HK-2 (cell line): ENCODE measurements around the gene SLC18B1.

Source experiments
- DNase-seq: peaks from one replicate; pipeline ENCODE4 v3.0.0-alpha.2; 2018; ENCODE audit not compliant: unreplicated experiment

SLC18B1 gene

DNA sequence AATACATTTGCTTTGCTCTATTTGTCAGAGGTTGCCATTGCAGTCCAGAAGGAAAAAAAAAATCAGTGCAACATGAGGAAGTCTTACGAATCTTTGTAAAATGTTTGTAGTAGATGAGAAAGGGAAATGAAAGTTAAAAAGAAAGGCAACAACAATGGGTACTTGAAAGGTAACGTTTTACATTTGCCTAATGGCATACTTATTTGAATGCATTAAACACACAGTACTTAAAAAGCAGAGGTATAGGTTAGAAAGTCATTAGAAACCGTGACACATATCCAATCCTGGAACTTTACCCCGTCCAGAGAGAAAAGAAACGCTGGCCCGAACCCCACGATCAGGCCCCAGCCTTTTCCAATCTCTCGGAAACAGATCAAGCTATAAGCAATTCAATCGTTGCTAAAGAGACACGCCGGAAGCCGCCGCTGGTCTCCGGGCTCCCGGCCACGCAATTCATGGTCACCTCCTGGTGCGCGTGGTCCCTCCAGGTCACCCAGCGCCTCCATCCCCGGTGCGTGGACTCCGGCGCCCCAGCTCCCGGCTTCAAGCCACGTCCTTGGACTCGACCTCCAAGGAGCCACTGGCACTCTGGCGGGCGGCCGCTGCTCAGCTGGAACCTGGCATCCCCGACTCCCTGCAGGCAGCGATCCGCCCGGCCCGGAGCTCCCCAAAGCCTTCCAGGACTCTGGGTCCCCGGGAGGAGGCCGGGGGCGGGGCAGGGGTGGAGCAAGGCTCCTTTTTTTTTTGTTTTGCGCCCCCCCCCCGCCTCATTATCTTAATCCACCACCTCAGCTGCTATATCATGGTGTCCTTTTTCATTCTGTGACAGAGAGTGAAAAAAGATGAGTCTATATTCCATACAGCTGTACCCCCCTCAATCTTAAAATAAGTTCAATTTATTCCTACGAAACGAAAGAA is at the start of gene SLC18B1:
Gene SLC18B1, minus strand, starts transcription at position 687 of the 918 bp plus-strand sequence. Its CDS starts 181 bp downstream, at position 506.
- DNase-seq, result peak; percentile 67

DNA sequence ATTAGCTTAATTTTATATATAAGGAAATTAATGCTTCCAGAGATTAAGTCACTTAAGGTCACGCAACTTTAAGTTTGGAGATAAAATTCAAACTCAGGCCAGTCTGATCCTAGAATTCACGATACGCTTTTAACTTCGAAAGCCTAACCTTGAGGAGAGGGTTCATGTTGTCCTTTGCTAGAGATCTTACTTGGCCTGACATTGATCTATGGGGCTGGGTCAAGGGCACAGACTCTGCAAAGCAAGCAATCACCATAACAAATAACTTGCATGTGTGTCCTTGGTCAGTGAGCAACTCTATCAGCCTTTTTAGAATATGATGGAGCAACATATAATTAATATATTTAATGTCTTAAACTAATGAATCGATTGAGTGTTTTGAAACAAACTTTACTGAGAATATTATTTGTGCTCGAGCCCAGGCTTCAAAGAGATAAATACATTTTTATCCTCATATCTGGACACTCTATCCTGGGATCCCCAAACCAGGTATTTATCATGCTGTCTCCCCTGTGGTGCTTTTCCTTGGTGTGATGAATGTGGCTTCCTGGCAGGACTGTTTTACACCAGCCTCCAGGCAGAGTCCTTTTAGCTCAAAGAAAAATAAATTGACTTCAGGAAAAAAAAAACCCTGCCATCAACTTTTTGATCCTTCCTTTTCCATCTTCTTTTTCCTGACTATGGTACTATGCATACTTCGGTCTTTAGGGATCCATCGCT is 45.0 kb upstream of the SLC18B1 start:
- no peak for DNase-seq

DNA sequence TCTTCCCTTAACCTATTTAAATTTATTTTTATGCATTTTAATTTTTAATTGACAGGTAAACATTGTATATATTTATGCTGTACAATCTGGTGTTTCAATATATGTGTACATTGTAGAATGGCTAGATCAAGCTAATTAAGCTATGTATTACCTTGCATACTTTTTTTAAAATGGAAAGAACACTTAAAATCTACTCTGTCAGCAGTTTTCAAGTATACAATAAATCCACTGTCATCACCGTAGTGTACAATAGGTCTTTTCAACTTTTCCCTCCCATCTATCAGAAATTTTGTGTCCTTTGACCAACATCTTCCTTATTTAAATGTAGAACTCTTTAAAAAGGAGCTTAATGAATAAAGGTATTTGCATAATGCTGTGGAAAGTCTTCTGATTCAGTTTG is 43.5 kb upstream of the SLC18B1 start:
- no peak for DNase-seq

DNA sequence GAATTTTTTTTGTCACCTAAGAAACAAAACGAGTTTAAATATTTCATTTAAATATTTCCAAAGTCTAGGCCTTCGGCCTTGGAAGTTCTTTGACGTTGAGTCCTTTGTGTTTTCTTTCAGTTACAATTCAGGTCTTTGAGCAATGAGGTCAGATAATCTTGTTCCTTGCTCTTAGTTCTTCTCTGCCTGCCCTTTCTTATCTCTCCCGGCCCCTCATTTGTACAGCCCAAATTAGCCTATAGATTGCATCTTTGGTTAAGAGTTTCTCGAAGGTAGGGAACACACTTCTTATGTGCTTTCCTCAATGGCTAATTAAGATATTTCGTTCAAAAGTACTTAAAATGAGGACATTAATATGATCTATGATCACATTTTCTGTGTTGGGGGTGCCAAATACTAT is 34.5 kb upstream of the SLC18B1 start:
- DNase-seq, result no peak

DNA sequence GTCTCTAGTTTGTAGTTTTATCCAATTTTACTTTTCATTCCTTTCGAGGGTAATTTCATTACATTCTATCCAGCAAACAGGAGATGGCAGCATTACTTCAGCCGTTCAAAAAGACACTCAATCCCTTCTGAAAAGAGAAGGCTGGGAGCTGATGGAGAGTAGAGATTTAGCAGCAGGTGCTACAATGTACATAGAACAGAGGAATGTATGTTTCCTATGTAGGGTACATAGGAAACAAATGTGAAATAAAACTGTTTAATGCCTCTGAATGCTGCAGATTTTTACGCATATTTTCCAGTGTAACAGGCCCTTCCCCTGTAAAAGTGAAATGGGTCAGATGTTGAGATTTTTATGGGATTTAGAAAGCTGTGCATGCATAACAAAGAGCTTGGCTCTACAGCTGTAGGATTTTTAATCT is 31.9 kb upstream of the SLC18B1 start:
- DNase-seq, result no peak

DNA sequence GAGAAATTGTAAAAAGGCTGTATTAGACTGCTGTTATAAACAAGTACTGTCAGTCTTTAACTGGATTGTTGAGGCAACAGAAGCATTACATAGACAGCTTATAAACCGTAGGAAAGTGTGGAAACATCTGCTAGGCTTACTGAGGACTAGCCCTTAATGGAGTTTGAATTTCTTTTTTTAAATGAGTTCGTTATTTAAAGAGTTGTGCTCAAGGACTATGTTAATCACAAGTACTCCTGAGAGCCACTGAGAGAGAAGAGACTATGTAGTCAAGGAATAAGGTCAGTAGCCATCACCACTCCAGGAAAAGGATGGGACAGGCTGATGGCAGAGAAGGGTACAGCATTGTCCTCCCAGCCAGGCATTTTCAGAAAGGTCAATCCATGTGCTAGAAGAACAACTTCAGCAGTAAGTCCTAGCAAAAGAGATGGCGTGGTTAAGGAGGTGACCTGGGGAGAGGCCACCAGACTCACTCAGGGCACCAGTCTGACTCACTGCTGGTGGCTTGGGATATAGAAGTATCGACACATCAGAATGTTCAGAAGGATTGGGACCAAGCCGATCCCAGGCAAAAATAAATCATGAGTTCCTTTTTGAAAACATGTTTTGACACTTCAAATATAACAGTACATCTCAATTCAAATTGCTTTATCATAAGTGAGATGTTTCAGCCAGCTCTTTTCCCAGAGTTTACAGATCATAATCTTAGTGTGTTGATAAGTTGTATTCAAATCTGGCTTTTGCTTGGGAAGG is 22.4 kb upstream of the SLC18B1 start:
- DNase-seq, result no peak

DNA sequence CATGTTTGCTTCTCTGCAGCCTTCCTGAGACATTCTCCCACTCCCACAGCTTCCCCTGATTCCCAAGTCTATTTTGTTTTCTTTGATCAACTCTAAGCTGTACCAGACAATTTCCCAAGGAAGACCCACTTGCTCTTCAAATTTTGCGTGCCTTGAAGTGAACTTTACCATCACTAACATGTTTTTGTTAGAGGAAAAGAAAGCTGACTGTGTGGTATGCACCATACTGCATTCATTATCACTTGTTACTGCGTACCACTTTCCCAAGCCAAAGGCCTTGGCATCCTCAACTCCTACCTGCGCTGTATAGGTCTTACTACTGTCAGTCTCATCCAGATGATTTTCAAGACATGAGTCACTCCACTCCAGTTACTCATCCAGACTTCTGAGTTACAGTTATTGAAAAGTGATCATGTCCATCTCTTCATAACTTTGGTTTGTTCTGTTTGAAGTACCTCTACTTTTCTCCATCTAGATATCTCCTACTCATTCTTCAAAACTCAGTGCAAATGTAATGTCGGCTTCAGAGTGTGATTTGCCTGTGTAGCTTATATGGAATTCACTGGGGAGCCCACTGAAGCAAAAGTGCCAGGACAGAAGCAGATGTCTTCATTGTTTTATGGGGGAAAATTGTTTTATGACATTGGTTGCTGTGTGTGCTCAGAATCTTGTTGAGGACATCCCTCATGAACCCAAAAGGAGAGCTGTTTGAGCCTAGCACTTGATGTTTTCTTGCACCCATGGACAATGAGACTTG is 21.1 kb upstream of the SLC18B1 start:
- peak; percentile 34 for DNase-seq

DNA sequence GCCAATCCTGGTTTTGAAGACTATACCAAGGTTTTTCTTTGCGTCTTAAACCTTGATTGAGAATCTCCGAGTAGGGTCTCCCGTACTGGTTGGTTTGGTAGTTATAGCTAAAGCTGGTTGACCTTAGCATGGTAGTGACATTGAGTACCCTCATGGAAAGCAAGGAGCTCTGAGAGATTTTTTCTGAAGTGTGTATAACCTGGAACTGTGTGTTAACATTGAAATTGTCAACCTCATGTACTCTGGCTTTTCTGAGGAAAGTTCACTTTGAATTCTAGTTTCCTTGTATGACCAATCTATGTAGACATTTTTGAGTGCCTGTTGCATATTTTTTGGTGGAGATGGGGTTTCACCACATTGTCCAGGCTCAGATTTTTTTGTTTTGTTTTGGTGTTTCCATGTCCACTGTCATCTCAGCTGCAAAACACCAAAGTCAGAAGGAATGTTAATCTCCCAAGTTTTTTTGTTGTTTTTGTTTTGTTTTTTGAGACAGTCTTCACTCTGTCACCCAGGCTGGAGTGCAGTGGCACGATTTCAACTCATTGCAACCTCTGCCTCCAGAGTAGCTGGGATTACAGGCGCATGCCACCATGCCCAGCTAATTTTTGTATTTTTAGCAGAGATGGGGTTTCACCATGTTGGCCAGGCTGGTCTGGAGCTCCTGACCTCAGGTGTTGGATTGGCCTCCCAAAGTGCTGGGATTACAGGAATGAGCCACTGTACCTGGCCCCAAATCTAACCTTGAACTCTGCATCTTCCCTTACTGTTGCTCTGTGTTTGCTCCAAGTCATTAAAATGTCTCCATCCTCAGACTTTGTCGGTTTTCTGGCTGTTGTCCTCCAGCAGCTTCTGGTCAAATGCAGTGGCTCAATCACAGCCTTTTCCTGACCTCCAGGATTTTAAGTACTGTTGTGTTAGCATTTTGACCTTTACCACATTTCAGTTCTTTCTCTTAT is 20.2 kb upstream of the SLC18B1 start:
- DNase-seq, result peak; percentile 27

DNA sequence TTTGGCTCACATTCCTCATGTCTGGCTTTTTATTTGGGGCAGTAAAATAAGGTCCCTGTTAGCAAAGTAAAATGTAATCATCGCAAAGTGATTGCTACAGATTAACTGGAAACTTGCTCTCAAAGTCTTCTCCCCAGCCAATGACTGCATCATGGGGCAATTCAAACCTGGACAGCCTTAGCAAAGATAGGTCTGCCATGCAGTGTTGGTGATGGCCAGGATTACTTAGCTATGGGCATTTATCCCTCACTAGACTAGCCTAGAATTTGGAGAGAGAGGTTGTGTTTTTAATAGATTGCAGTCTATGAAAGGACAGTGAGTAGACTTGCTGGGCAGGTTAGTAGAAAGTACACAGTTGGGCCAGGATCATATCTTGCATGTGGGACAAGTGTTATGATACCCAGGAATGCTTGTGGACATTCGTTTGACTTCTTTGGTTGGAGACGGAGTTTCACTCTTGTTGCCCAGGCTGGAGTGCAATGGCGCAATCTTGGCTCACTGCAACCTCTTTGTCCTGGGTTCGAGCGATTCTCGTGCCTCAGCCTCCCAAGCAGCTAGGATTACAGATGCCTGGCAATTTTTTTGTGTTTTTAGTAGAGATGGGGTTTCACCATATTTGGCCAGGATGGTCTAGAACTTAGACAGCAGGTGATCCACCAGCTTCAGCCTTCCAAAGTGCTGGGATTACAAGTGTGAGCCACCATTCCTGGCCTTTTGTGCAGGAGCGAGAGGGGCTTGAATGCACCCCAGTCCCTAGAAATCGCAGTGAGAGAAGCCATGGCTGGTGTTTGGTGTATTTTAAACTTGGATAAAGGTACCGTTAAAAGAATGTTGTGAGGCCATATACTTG is 19.3 kb upstream of the SLC18B1 start:
- DNase-seq, result no peak

DNA sequence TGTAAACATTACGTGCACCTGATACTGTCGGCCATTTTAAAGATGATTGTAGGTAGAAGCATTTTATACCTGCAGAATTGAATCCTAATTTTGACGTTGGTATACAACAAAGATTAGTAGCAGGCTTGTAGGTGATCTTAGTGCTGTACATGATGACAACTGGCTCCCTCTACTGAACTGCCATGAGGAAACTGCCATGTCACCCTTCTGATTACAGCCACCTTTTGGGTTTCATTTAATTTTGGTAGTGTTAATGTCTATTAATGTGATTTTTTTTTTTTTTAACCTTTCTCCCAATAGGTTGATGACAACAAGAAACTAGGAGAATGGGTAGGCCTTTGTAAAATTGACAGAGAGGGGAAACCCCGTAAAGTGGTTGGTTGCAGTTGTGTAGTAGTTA is 18.2 kb upstream of the SLC18B1 start:
- DNase-seq, result no peak

DNA sequence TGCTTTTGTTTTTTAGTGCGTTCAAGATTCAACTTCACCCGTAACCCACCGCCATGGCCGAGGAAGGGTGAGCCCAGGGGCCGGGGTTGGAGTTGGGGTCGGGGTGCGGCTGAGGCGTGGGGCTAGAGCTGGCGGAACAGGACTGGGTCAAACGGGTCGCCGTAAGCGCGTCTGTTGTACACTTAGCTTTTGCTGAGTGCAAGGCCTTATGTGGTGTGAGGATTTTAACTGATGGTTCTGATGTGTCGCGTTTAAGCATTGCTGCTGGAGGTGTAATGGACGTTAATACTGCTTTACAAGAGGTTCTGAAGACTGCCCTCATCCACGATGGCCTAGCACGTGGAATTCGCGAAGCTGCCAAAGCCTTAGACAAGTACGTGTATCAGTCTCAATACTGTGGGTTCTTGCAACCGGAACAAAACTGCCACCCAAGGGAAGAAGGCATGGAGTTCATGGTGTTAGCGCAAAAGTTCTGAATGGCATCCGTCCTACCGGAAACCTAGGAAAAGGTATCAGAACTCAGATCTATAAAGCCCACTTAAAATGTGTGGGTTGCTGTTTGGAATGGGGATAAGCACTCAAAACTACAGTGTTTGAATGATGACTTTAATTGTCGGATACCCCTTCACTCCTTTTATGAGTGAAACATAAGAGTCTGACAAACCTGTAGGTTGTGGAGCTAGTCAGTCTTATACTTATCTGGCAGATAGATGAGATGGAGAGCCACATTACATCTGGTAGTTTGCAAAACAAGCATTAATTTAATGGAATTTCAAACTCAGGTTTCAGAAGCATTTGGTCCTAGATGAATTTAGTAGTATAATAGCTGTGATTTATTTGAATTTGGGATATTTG is 16.5 kb upstream of the SLC18B1 start:
- DNase-seq, result peak; percentile 24

DNA sequence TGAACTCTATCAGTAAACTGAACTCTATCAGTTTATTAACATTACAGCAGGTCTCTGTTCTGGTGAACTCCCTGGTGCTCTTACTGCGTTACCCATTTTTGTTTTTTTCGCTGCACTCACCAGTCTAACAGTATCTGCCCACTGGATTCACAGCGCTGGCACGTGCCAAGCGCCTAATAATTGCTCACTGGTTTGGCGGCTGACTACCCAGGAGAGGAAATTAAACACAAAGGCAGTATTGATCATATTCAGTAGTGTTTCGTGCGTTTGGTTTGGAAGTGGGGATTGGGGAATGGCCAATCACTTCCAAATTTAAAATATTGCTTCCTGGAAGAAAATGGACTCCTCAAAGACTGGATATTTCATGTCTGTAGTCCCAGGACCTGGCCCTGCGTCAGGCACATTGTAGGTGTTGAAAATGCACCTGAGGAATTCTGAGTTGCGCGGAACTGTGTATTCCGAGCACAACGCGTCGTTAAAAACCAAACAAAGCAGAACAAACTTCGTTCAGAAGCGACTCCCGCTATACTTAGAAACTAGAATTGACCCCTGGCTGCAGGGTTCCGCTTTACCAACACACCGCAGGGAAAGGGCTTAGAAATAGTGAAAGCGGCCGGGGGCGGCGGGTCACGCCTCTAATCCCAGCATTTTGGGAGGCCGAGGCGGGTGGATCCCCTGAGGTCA is 14.9 kb upstream of the SLC18B1 start:
- DNase-seq, result peak; percentile 39

DNA sequence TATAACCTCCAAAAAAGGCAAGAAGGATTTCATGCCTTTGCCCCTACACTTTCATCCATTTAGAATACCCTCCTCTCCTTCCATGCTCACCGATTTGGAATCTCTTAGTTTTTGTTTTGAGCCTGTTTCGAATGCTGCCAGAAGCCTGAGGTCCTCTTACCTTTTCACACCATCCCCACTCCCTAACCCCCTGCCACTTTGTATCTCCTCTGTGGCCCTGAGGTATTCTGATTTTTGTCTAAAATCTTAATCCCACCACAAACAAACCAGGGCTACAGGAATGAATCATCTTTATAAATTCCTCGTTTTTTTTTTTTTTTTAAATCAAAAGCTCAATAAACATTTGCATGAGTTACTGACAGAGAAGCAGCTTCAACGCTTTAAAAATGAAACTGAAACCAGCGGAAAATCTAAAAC is 14.3 kb upstream of the SLC18B1 start:
- no peak for DNase-seq

DNA sequence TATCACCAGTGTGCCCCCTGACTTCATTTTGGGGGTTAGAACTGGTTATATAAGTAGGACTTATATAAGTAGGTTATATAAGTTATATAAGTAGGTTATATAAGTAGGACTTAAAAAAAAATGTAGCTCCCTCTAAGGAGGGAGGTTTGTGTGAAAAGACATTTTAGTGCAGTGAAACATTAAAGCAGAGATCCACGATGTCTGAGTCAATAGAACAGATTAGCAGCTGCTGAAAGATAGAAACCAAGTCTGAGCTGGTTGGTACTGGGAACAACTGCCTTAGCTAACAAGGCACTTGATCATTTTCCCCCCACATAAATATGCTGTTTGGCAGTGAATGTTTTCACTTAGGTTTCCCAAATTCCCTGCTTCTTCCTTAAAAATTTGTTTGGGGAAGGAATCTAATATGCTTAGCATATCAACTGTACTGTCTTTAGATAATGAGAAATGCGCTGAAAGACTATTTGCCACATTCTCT is 13.9 kb upstream of the SLC18B1 start:
- DNase-seq, result no peak

DNA sequence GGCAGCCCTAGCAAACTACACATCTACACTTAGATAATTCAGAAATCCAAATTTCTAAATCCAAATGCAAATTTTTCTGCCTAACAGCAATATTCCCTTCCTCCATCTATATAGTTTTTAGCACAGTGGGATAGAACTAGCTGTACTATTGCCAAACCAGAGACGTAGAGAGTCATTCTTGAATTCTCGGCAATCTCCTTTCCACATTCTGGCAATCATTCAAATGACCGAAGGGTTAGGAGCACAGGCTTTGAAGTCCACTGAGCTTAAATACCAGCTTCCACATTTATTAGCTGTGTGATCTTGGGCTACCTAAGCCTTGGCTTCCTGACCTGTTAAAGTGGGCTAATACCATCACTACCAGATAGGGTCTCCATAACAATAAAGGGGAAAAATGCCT is 12.8 kb upstream of the SLC18B1 start:
- no peak for DNase-seq

DNA sequence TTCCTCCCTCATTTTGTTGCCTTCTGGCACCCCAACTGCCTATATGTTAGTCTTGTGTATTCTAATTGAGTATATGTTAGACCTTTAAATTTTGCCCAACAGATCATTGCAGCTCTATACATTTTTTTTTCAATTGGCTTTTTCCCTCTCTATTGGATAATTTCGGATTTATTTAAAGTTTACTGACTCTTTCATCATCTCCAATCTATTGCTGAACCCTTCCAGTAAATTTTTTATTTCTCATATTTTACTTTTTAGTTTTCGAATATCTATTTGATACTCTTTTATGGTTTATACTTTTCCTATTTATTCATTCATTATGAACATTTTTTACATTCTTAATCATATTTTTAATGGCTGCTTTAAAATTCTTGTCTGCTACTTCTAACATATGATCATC is 7.1 kb upstream of the SLC18B1 start:
- DNase-seq, result no peak

DNA sequence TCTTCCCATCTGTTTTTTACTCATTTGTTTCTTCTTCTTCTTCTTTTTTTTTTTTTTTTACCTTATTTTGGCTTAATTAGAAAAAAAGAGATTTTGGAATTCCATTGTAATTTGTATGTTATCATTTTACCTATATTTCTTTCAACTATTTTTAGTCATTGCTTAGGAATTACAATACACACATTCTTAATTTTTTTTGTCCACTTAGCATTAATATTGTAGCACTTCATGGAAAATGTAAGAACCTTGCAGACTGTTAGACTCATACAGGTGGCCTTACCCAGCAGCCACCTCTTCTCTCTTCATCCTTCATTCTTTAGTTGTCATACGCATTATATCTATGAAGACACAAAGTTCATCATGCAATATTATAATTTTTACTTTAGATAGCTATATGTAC is 5.8 kb upstream of the SLC18B1 start:
- no peak for DNase-seq

DNA sequence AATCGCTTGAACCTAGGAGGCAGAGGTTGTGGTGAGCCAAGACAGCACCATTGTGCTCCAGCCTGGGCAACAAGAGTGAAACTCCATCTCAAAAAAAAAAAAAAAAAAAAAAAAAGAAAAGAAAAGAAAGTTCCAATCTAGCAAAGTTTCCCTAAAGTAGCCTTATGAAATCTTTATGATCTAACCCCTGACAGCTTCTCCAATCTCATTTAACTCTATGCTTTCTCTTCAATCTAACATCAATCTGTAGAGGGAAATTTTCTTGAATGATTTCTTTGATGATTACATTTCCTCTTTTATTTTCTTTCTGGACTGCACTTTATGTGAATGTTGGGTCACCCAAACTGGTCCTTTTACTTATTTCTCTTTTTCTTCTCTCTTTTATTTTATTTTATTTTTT is 2.2 kb upstream of the SLC18B1 start:
- DNase-seq, result no peak
